MCF 10A (cell line): Measurements from ENCODE around the gene OR14I1. TPM values are rescaled to one million over a fixed set of nuclear protein-coding genes. Genes with fewer than 3 reads are reported as not detected.

Experiments used
- BruUV-seq: library from RNA; stranded (reverse); fragments of 400-500 nt; replicated peaks from 2 replicates; lab custom pipeline; 2021; lab: Mats Ljungman, UMichigan
- CTCF ChIA-PET: fragments of 300-600 bp; sonication (Branson Sonifier 250); formaldehyde crosslinking; extraction: SDS; loops from one replicate; lab custom pipeline; 2021; ENCODE audit warnings: antibody characterized with exemption, inconsistent platforms; lab: Yijun Ruan, JAX
- POLR2A ChIA-PET: fragments of 300-600, 350-650 bp; sonication (Branson Sonifier 250); formaldehyde crosslinking; extraction: SDS; loops from one replicate; lab custom pipeline; 2020; ENCODE audit warnings: antibody characterized with exemption, inconsistent platforms; lab: Yijun Ruan, JAX
- DNase-seq: peaks from one replicate; pipeline ENCODE4 v3.0.0-alpha.2; 2018; ENCODE audit not compliant: unreplicated experiment
- H3K27ac Mint-ChIP-seq: one replicate; pipeline ENCODE4 v1.8.0; 2022; ENCODE audit warnings: mild to moderate bottlenecking, low read depth, mixed read lengths; ENCODE audit not compliant: unreplicated experiment
- H3K27me3 Mint-ChIP-seq: one replicate; pipeline ENCODE4 v1.8.0; 2022; ENCODE audit warnings: mixed read lengths; ENCODE audit not compliant: insufficient read depth, unreplicated experiment
- H3K36me3 Mint-ChIP-seq: one replicate; pipeline ENCODE4 v1.8.0; 2022; ENCODE audit warnings: mild to moderate bottlenecking, moderate library complexity, mixed read lengths; ENCODE audit not compliant: insufficient read depth, unreplicated experiment
- H3K4me1 Mint-ChIP-seq: one replicate; pipeline ENCODE4 v1.8.0; 2022; ENCODE audit warnings: mixed read lengths; ENCODE audit not compliant: insufficient read depth, unreplicated experiment
- H3K4me3 Mint-ChIP-seq: one replicate; pipeline ENCODE4 v1.8.0; 2022; ENCODE audit warnings: mild to moderate bottlenecking, moderate library complexity, mixed read lengths; ENCODE audit not compliant: unreplicated experiment
- H3K9me3 Mint-ChIP-seq: one replicate; pipeline ENCODE4 v1.8.0; 2022; ENCODE audit warnings: mixed read lengths; ENCODE audit not compliant: unreplicated experiment
- intact Hi-C: fragments of 100-400 bp; cut with micrococcal nuclease; formaldehyde crosslinking; loops from 2 replicates; pipeline ENCODE4 v1.14.1; 2022
- total RNA-seq: library from RNA; stranded (reverse); gene quantifications from 2 replicates; pipeline ENCODE4 v1.2.3, GENCODE V29; 2022
- TF ChIP-seq, protein P1 (sequence below): fragments of 200-600 bp; IDR thresholded peaks from one replicate; pipeline ENCODE4 v1.8.0; 2022; ENCODE audit warnings: antibody characterized with exemption, mild to moderate bottlenecking; ENCODE audit not compliant: unreplicated experiment

Gene OR14I1
- total RNA-seq, 1 experiment from 2014 or later, result not detected

DNA sequence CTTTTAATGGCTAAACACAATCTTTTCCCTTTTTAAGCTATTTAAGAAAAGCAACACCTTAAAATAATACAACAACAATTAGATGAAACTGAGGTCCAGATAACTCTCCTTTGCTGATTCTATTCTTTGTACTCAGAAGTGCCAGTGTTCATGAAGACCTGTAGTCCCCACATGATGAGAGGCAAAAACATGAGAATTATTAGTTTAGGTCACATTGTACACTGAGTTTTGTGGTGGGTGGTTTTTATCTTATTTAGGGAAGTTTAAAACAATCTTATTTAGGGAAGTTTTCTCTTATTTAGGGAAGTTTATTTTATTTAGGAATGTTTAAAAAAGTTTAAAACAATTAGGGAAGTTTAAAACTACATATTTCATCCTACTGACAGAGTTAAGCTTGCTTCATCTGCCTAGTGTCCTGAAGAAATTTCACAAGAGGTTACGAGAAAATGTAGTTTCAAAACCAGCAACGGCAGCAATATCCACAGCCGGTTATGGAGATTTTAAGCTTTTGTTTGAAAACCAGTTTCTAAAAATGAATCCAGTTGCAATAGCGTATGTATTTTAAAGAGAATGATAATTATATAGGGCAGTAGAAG lies 7.8 kb upstream of the OR14I1 start:
- CTCF ChIA-PET, result interaction anchor here (0.6 to 1.6 kb wide), 6 partner anchors 10 to 96 kb away, joined by 3 to 8 read pairs (median 4); no protein-coding TSS in a partner anchor
- H3K36me3 Mint-ChIP-seq, result no peaks in the 10 kb centered on the region
- TF ChIP-seq, protein P1, sequence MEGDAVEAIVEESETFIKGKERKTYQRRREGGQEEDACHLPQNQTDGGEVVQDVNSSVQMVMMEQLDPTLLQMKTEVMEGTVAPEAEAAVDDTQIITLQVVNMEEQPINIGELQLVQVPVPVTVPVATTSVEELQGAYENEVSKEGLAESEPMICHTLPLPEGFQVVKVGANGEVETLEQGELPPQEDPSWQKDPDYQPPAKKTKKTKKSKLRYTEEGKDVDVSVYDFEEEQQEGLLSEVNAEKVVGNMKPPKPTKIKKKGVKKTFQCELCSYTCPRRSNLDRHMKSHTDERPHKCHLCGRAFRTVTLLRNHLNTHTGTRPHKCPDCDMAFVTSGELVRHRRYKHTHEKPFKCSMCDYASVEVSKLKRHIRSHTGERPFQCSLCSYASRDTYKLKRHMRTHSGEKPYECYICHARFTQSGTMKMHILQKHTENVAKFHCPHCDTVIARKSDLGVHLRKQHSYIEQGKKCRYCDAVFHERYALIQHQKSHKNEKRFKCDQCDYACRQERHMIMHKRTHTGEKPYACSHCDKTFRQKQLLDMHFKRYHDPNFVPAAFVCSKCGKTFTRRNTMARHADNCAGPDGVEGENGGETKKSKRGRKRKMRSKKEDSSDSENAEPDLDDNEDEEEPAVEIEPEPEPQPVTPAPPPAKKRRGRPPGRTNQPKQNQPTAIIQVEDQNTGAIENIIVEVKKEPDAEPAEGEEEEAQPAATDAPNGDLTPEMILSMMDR, result no peak
- POLR2A ChIA-PET, result interaction anchor here (0.5 to 1.7 kb wide), 2 partner anchors 116 to 367 kb away, joined by 3 to 9 read pairs; partner anchors contain the start of gene SH3BP5L
- DNase-seq, result no peak
- no peak overlapping the region for H3K27ac Mint-ChIP-seq
- BruUV-seq, result no TSS peak
- no peak overlapping the region for H3K4me3 Mint-ChIP-seq
- H3K4me1 Mint-ChIP-seq, result no peaks in the 10 kb centered on the region
- peaks cover 22% of the 10 kb centered on the region for H3K9me3 Mint-ChIP-seq
- no peaks in the 10 kb centered on the region for H3K27me3 Mint-ChIP-seq
- intact Hi-C loops, result no loop called here

DNA sequence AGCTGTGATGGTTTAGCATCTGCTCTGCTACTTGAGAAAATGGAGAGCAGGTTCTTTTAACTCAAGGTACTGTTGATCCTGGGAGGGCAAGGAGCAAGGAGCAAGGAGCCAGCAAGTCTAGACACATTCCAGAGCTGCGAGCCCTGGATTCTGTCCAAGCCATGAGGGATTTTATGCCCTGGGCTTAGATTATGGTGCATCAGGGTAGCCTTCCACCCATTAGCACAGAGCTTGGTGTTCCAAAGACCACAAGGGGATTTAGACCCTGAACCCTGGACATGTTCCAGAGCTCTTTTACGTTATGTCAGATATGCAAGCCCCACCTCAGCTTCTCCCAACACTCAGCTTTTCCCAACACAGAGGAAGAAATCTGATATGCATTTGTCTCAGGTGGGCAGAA lies 2.0 kb upstream of the OR14I1 start:
- TF ChIP-seq, protein P1, result no peak
- Mint-ChIP-seq H3K9me3 (no peaks in the 10 kb centered on the region), H3K4me1 (no peaks in the 10 kb centered on the region), H3K4me3 (no peak overlapping the region), H3K27me3 (no peaks in the 10 kb centered on the region), H3K36me3 (no peaks in the 10 kb centered on the region), H3K27ac (no peak overlapping the region)
- BruUV-seq, result no TSS peak
- ChIA-PET CTCF (interaction anchor here (0.6 to 10.1 kb wide), 23 partner anchors 9 to 1255 kb away, joined by 3 to 155 read pairs (median 5); partner anchors contain the start of genes PGBD2 and SH3BP5L), POLR2A (interaction anchor here (0.6 to 1.9 kb wide), 6 partner anchors 95 to 313 kb away, joined by 3 to 9 read pairs (median 4); partner anchors contain the start of genes SH3BP5L and ZNF692)
- DNase-seq, result no peak
- intact Hi-C loops, result loop anchor here (1.0 kb wide), 1 partner anchor 82 kb away; no protein-coding TSS in a partner anchor

DNA sequence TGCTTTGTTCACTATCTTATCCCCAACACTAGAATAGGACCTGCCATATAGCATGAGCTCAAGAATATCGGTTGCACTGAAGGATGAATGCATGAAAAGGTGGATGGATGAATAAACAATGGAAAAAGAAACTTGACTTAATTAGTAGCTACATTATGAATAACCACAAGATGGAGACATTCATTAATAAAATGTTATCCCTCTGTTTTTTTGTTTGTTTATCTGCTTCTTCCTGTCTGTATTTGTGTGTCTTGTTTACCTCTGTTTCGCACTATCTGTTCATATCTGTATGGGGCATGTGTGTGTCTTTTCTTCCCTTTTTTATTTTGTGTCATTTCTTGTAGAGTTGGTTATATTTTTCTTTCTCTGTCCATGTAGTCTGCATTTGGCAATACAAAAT lies 1.1 kb upstream of the OR14I1 start:
- ChIA-PET CTCF (interaction anchor here (0.7 to 10.1 kb wide), 22 partner anchors 8 to 299 kb away, joined by 3 to 155 read pairs (median 4); partner anchors contain the start of genes PGBD2 and SH3BP5L), POLR2A (interaction anchor here (0.6 to 1.9 kb wide), 8 partner anchors 10 to 465 kb away, joined by 3 to 9 read pairs (median 4); partner anchors contain the start of genes SH3BP5L and ZNF692)
- no peak for DNase-seq
- BruUV-seq, result no TSS peak
- Mint-ChIP-seq H3K4me1 (no peaks in the 10 kb centered on the region), H3K27ac (no peak overlapping the region), H3K36me3 (no peaks in the 10 kb centered on the region), H3K9me3 (peaks cover 6% of the 10 kb centered on the region), H3K27me3 (no peaks in the 10 kb centered on the region), H3K4me3 (no peak overlapping the region)
- TF ChIP-seq, protein P1, result peak; percentile 32
- intact Hi-C loops, result loop anchor here (1.0 kb wide), 2 partner anchors 81 to 104 kb away; no protein-coding TSS in a partner anchor

DNA sequence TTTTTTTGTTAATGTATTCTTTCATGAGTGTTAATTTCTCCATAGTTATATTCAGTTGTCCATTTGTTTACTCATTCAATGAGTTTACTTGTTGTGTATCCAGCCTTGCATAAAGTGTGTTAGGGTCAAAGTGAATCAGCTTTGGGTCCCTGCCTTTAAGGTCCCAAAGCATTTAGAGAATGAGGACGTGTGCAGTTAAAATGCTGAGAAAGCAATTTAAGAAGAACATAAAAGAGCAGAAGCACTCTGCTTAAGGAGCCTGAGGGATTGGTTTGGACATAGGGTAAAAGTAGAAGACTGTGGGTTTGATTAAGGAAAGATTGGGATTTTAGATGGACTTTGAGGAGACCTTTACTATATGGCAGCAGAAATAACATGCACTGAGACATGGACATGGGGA lies 3.5 kb downstream of the OR14I1 start:
- POLR2A ChIA-PET, result interaction anchor here (0.6 to 1.1 kb wide), 3 partner anchors 107 to 1315 kb away, joined by 3 read pairs; no protein-coding TSS in a partner anchor
- no peak for DNase-seq
- Mint-ChIP-seq H3K27me3 (no peaks in the 10 kb centered on the region), H3K36me3 (no peaks in the 10 kb centered on the region), H3K9me3 (peaks cover 6% of the 10 kb centered on the region), H3K4me1 (peaks cover 18% of the 10 kb centered on the region), H3K27ac (no peak overlapping the region), H3K4me3 (no peak overlapping the region)
- CTCF ChIA-PET, result interaction anchor here (0.6 to 10.1 kb wide), 11 partner anchors 10 to 295 kb away, joined by 3 to 155 read pairs (median 3); partner anchors contain the start of gene ZNF692
- no TSS peak for BruUV-seq
- TF ChIP-seq, protein P1, result no peak
- intact Hi-C loops, result no loop called here
